ENCODE measurements around the gene PSORS1C1. TPM values are rescaled to one million over a fixed set of nuclear protein-coding genes. Genes with fewer than 3 reads are reported as not detected.

Gene PSORS1C1
- total and polyA plus RNA-seq, 10 donors, result 0.11 to 3.4 (median 0.76) TPM; not detected in 3

DNA sequence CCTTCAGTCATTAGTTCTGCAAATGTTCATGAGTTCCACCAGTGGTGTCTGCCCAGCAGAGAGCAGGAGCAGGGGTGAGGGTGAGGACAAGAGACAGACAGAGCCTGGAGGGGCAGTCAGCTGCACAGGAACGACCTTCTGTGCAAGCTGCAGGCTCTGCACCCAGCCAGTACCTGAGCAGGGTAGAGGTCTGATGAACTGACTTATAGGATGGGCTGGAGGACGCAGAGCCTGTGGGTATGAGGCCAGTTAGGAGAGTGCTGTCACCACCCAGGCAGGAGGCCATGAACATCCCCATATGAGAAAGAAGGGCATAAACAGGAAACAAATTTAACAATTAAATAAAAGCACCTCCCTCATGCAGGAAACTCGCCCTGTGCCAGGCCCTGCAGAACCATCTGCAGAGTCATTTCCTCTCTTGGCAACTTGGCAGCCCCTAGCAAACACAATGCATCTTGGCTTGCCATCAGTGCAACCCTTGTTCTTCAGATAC lies 20.2 kb upstream of the PSORS1C1 start:
- peak; percentile 85 for DNase-seq
- H3K9me3 ChIP-seq, result no peaks in the 10 kb centered on the region
- H3K27ac ChIP-seq, result peak overlapping the region; percentile 48 to 91 (median 76)
- H3K4me1 ChIP-seq, result peaks cover 11 to 45% (median 30%) of the 10 kb centered on the region in 6 donors
- H3K4me3 ChIP-seq, result peak overlapping the region in 1 of 8 donors; percentile 5
- 7 to 22% (median 11%) methylated on average over 3 of the region's 3 CpGs for WGBS, 5 donors
- H3K27me3 ChIP-seq (replicated peaks in 1 of 7), result no peaks in the 10 kb centered on the region
- intact Hi-C loops (cut with DNase I; ENCODE audit: low total_unique reads), result no loop called here
- TF ChIP-seq POLR2A (IDR thresholded peaks at IDR 0.05) (no peak), POLR2AphosphoS5 (IDR thresholded peaks at IDR 0.05) (peak in 2 of 3 donors; percentile 58 to 81)
- TF ChIP-seq, protein P1, sequence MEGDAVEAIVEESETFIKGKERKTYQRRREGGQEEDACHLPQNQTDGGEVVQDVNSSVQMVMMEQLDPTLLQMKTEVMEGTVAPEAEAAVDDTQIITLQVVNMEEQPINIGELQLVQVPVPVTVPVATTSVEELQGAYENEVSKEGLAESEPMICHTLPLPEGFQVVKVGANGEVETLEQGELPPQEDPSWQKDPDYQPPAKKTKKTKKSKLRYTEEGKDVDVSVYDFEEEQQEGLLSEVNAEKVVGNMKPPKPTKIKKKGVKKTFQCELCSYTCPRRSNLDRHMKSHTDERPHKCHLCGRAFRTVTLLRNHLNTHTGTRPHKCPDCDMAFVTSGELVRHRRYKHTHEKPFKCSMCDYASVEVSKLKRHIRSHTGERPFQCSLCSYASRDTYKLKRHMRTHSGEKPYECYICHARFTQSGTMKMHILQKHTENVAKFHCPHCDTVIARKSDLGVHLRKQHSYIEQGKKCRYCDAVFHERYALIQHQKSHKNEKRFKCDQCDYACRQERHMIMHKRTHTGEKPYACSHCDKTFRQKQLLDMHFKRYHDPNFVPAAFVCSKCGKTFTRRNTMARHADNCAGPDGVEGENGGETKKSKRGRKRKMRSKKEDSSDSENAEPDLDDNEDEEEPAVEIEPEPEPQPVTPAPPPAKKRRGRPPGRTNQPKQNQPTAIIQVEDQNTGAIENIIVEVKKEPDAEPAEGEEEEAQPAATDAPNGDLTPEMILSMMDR (IDR thresholded peaks at IDR 0.05 in 8 of 11, conservative IDR thresholded peaks at IDR 0.05 in 3 of 11), result no peak
- H3K36me3 ChIP-seq, result no peaks in the 10 kb centered on the region

DNA sequence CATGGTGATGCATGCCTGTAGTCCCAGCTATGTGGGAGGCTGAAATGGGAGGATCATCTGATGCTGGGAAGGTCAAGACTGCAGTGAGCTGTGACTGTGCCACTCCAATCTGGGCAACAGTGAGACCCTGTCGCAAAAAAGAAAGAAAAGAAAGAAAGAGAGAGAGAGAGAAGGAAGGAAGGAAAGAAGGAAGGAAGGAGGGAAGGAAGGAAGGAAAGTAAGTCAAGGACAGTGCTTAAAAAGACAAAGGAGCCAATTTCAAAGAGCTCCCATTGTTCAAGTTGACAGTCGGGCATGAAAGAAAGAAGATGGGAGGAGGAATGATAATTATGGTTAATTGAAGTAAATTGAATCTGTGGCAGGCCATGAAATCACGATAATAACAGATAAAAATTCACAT lies 18.4 kb upstream of the PSORS1C1 start:
- H3K9me3 ChIP-seq, result no peaks in the 10 kb centered on the region
- H3K27me3 ChIP-seq (replicated peaks in 1 of 7), result no peaks in the 10 kb centered on the region
- no peak overlapping the region for H3K27ac ChIP-seq
- H3K4me1 ChIP-seq, result peaks cover 11 to 45% (median 30%) of the 10 kb centered on the region in 6 donors
- no peak overlapping the region for H3K4me3 ChIP-seq
- WGBS, 5 donors, result 62 to 79% (median 75%) methylated on average over 3 of the region's 3 CpGs
- no peaks in the 10 kb centered on the region for H3K36me3 ChIP-seq
- intact Hi-C loops (cut with DNase I; ENCODE audit: low total_unique reads), result no loop called here
- TF ChIP-seq, protein P1 (IDR thresholded peaks at IDR 0.05 in 8 of 11, conservative IDR thresholded peaks at IDR 0.05 in 3 of 11), result no peak
- TF ChIP-seq POLR2AphosphoS5 (IDR thresholded peaks at IDR 0.05) (no peak), POLR2A (IDR thresholded peaks at IDR 0.05) (no peak)
- no peak for DNase-seq

DNA sequence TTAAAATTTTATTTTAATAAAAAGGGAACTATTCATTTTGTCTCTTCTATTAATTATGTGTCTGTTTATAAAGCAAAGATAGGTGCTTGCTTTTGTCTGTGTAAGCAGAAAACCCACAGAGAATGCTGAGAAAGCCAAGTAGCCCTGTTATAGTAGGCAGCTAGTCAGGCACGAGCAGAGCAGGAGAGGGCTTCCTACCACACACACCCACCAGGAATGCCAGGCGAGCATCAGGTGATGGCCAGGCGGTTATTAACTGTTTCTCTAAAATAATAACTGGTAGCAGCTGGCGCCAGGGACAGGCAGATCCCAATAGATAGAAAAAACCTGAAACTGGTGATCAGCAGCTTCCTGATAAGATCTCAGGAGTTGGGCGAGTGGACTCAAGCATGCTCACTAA lies 17.9 kb upstream of the PSORS1C1 start:
- 60 to 78% (median 72%) methylated on average over 5 of the region's 5 CpGs for WGBS, 5 donors
- H3K4me3 ChIP-seq, result no peak overlapping the region
- TF ChIP-seq POLR2A (IDR thresholded peaks at IDR 0.05), result no peak
- no peak for TF ChIP-seq POLR2AphosphoS5 (IDR thresholded peaks at IDR 0.05)
- TF ChIP-seq, protein P1 (IDR thresholded peaks at IDR 0.05 in 8 of 11, conservative IDR thresholded peaks at IDR 0.05 in 3 of 11), result no peak
- H3K9me3 ChIP-seq, result no peaks in the 10 kb centered on the region
- no peak for DNase-seq
- no peaks in the 10 kb centered on the region for H3K27me3 ChIP-seq (replicated peaks in 1 of 7)
- H3K4me1 ChIP-seq, result peaks cover 11 to 45% (median 30%) of the 10 kb centered on the region in 6 donors
- intact Hi-C loops (cut with DNase I; ENCODE audit: low total_unique reads), result no loop called here
- H3K27ac ChIP-seq, result no peak overlapping the region
- H3K36me3 ChIP-seq, result no peaks in the 10 kb centered on the region

DNA sequence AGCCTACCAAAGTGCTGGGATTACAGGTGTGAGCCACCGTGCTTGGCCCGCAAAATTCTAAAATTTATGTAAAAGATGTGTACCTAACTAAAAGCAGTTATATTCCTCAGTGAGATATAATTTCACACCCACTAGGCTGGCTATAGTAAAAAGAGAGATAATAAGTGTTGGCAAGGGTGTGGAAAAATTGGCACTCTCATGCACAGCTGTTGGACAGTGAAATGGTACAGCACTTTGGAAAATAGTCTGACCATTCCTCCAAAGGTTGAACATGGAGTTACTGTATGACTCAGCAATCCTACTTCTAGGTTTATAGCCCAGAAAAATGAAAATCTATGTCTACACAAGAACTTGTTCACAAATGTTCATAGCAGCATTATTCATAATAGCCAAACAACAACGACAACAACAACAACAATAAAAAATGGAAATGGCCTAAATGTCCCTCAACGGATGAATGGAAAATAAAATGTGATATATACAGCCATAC lies 16.1 kb upstream of the PSORS1C1 start:
- H3K27ac ChIP-seq, result no peak overlapping the region
- no peaks in the 10 kb centered on the region for H3K27me3 ChIP-seq (replicated peaks in 1 of 7)
- no peak overlapping the region for H3K4me3 ChIP-seq
- 86 to 97% (median 92%) methylated on average over 4 of the region's 4 CpGs for WGBS, 5 donors
- H3K36me3 ChIP-seq, result no peaks in the 10 kb centered on the region
- TF ChIP-seq POLR2AphosphoS5 (IDR thresholded peaks at IDR 0.05) (no peak), POLR2A (IDR thresholded peaks at IDR 0.05) (no peak)
- TF ChIP-seq, protein P1 (IDR thresholded peaks at IDR 0.05 in 8 of 11, conservative IDR thresholded peaks at IDR 0.05 in 3 of 11), result no peak
- H3K4me1 ChIP-seq, result peaks cover 11 to 42% (median 30%) of the 10 kb centered on the region in 6 donors
- DNase-seq, result no peak
- intact Hi-C loops (cut with DNase I; ENCODE audit: low total_unique reads), result no loop called here
- H3K9me3 ChIP-seq, result no peaks in the 10 kb centered on the region

Measured in spleen (tissue), 11 donors.